Neural progenitor cell (in vitro differentiated cells): ENCODE measurements around the gene SLC44A1.

Source experiments
- EZH2 ChIP-seq: fragments of 200-600 bp; sonication (generic); IDR thresholded peaks from 2 replicates; pipeline ENCODE4 v1.6.1; 2017; ENCODE audit warnings: antibody characterized with exemption, mild to moderate bottlenecking, moderate library complexity
- EZH2phosphoT487 ChIP-seq: fragments of 200-600 bp; sonication (generic); IDR thresholded peaks from 2 replicates; pipeline ENCODE4 v1.6.1; 2017; ENCODE audit warnings: antibody characterized with exemption
- TF ChIP-seq, protein P1 (sequence below): fragments of 200-600 bp; sonication (generic); IDR thresholded peaks from 2 replicates; pipeline ENCODE4 v1.5.1; 2017; ENCODE audit warnings: antibody characterized with exemption, mild to moderate bottlenecking

DNA sequence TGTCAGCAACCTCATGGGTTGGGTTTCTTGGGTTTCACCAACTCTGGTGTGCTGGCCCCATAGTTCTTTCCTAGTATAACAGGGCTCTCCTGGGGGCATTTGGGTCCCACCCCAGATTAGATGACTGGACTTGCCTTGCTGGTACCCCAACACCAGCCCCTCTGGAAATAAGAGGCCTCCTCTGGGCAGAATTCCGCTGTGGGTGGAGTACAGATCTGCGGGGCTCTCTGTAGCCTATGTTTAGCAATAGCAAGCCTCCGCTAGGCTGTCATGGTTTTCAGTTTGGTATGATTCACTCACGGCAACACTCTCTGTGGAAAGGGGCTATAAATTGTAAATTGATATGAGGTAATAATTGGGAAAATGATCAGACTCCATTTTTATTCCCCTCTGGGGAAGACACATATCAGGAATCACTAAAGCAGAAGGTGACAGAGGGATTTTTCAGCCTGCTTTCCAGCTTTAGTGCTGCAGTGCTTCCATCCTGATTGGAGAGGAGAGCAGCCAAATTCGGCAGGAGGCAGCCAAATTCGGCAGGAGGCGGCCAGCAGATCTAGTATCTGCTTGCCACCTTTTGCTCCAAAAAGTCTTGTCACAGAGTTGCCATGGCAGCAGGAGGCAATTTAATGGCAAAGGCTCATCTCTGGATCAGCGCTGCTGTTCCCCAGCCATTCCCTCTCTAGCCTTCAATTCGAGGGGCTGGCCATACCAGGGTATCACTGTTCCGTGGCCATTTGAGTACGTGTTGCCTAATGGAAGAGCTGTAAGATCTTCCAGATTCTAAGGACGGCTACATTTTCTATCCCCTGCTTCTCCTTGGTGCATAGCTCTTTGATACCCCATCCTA lies 84.6 kb downstream of the SLC44A1 start:
- TF ChIP-seq, protein P1, sequence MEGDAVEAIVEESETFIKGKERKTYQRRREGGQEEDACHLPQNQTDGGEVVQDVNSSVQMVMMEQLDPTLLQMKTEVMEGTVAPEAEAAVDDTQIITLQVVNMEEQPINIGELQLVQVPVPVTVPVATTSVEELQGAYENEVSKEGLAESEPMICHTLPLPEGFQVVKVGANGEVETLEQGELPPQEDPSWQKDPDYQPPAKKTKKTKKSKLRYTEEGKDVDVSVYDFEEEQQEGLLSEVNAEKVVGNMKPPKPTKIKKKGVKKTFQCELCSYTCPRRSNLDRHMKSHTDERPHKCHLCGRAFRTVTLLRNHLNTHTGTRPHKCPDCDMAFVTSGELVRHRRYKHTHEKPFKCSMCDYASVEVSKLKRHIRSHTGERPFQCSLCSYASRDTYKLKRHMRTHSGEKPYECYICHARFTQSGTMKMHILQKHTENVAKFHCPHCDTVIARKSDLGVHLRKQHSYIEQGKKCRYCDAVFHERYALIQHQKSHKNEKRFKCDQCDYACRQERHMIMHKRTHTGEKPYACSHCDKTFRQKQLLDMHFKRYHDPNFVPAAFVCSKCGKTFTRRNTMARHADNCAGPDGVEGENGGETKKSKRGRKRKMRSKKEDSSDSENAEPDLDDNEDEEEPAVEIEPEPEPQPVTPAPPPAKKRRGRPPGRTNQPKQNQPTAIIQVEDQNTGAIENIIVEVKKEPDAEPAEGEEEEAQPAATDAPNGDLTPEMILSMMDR: no peak
- TF ChIP-seq EZH2: no peak
- no peak for TF ChIP-seq EZH2phosphoT487
